ENCODE results near the gene MLLT6.

The MLLT6 gene

GRCh38 chr17:38674749-38675615 lies 30.1 kb upstream of the MLLT6 start, which contains the start of gene EPOP:
Gene EPOP, minus strand, starts transcription at chr17:38674957. Its CDS starts 462 bp downstream, at chr17:38674495.
- DNase-seq (ENCODE audit: low read depth) = peak; percentile 84

- peak; percentile 68 for DNase-seq (ENCODE audit: low read depth)
Measured at GRCh38 chr17:38676706-38677504, 28.2 kb upstream of the MLLT6 start.

GRCh38 chr17:38677819-38678218 lies 27.3 kb upstream of the MLLT6 start:
- DNase-seq (ENCODE audit: low read depth) = no peak

- DNase-seq (ENCODE audit: low read depth) = no peak
Measured at GRCh38 chr17:38681096-38681495, 24.0 kb upstream of the MLLT6 start.

- DNase-seq (ENCODE audit: low read depth) = no peak
Measured at GRCh38 chr17:38685491-38685890, 19.6 kb upstream of the MLLT6 start.

- DNase-seq (ENCODE audit: low read depth) = no peak
Measured at GRCh38 chr17:38687286-38687685, 17.8 kb upstream of the MLLT6 start.

GRCh38 chr17:38690386-38690785 lies 14.7 kb upstream of the MLLT6 start:
- DNase-seq (ENCODE audit: low read depth) = no peak

GRCh38 chr17:38691154-38691553 lies 13.9 kb upstream of the MLLT6 start:
- no peak for DNase-seq (ENCODE audit: low read depth)

- no peak for DNase-seq (ENCODE audit: low read depth)
Measured at GRCh38 chr17:38693700-38694329, 11.3 kb upstream of the MLLT6 start.

- DNase-seq (ENCODE audit: low read depth) = no peak
Measured at GRCh38 chr17:38697061-38697820, 7.8 kb upstream of the MLLT6 start.

- no peak for DNase-seq (ENCODE audit: low read depth)
Measured at GRCh38 chr17:38698760-38699159, 6.3 kb upstream of the MLLT6 start.

GRCh38 chr17:38701504-38702165 lies 3.4 kb upstream of the MLLT6 start:
- DNase-seq (ENCODE audit: low read depth) = peak; percentile 69

- DNase-seq (ENCODE audit: low read depth) = peak; percentile 72
Measured at GRCh38 chr17:38702166-38702915, 2.7 kb upstream of the MLLT6 start.

- no peak for DNase-seq (ENCODE audit: low read depth)
Measured at GRCh38 chr17:38702916-38703741, 1.9 kb upstream of the MLLT6 start.

- DNase-seq (ENCODE audit: low read depth) = peak; percentile 74
Measured at GRCh38 chr17:38703742-38704605, 1.1 kb upstream of the MLLT6 start.

GRCh38 chr17:38705523-38705802 lies 390 bp downstream of the MLLT6 start:
- DNase-seq (ENCODE audit: low read depth) = no peak

GRCh38 chr17:38705803-38706504 lies 881 bp downstream of the MLLT6 start:
- DNase-seq (ENCODE audit: low read depth) = peak; percentile 11

All from activated T-helper 9 cell treated with anti-CD3 and anti-CD28 coated beads, Interleukin-2, amount 50 U/mL, for 16 hours (primary cell).